K562 (cell line): ENCODE measurements around the gene FARSB. TPM values are rescaled to one million over a fixed set of nuclear protein-coding genes. Genes with fewer than 3 reads are reported as not detected.

Experiments
- ATAC-seq: fragments of 200-7000 bp; cut with Tn5 transposase; 3 replicates; pipeline ENCODE4 v1.9.1; 2020; ENCODE audit warnings: moderate library complexity
- BruUV-seq: library from RNA; stranded (reverse); fragments of 400-500 nt; replicated peaks from 2 replicates; lab custom pipeline; 2021; lab: Mats Ljungman, UMichigan
- CTCF ChIA-PET: fragments of 300-600 bp; formaldehyde crosslinking; extraction: SDS; loops from one replicate; lab custom pipeline; 2021; ENCODE audit warnings: low intra/inter-chr PET ratio; lab: Yijun Ruan, JAX
- POLR2A ChIA-PET: fragments of 300-600, 350-650 bp; sonication (Branson Sonifier 250); formaldehyde crosslinking; extraction: SDS; loops from one replicate; lab custom pipeline; 2021; ENCODE audit warnings: antibody characterized with exemption, inconsistent platforms; lab: Yijun Ruan, JAX
- DNase-seq, 4 experiments: peaks; one replicate each; pipeline versions ENCODE4 v3.0.0 to v3.0.0-alpha.2; 2011 to 2018; ENCODE audit warnings: low spot score in 3 of 4, mixed read lengths in 3 of 4; ENCODE audit errors: extremely low read depth in 1 of 4
- FAIRE-seq: peaks from 2 replicates; lab custom pipeline; 2011; peaks lifted over from hg19 to GRCh38; lab: Jason Lieb, UNC
- H2AFZ ChIP-seq: 2 replicates; pipeline ENCODE4 v1.6.0; 2011; ENCODE audit warnings: low read depth, low read length, control low read depth, inconsistent platforms
- H3K27ac ChIP-seq: fragments of 200-600 bp; 3 replicates; pipeline ENCODE4 v1.8.0; 2011; ENCODE audit warnings: low read depth, mild to moderate bottlenecking, control low read depth, inconsistent platforms, low read length, moderate library complexity, mixed read lengths; ENCODE audit errors: extremely low read depth
- H3K27me3 ChIP-seq, 2 experiments: fragments of 300-600 bp in 1 of 2; 2 replicates in 1 of 2; 3 replicates in 1 of 2; pipeline versions ENCODE4 v1.6.0 to v1.8.0; 2011; ENCODE audit warnings: inconsistent platforms in 2 of 2, low read length in 2 of 2, mild to moderate bottlenecking in 1 of 2, mixed read lengths in 1 of 2, moderate library complexity in 1 of 2; ENCODE audit not compliant: control insufficient read depth in 2 of 2, insufficient read depth in 2 of 2
- H3K36me3 ChIP-seq: fragments of 300-600 bp; 3 replicates; pipeline ENCODE4 v1.8.0; 2011; ENCODE audit warnings: mild to moderate bottlenecking, low read length, inconsistent platforms; ENCODE audit not compliant: control insufficient read depth, insufficient read depth
- H3K4me1 ChIP-seq, 2 experiments: fragments of 200-600 bp in 1 of 2; replicated peaks in 1 of 2; 2 replicates in 1 of 2; 3 replicates in 1 of 2; pipeline versions ENCODE4 v1.5.1 to v1.8.0; 2011; ENCODE audit warnings: inconsistent platforms in 2 of 2, low read length in 2 of 2, mild to moderate bottlenecking in 1 of 2, mixed read lengths in 1 of 2, moderate library complexity in 1 of 2; ENCODE audit not compliant: control insufficient read depth in 2 of 2, insufficient read depth in 2 of 2
- H3K4me2 ChIP-seq: 2 replicates; pipeline ENCODE4 v1.6.1; 2011; ENCODE audit warnings: low read length, control low read depth, inconsistent platforms, mixed read lengths; ENCODE audit not compliant: insufficient read depth
- H3K4me3 ChIP-seq: fragments of 200-600 bp; sonication (generic), shearing (Covaris generic); 2 replicates; pipeline ENCODE4 v1.5.1; 2016; ENCODE audit warnings: control low read depth, inconsistent platforms
- H3K79me2 ChIP-seq: fragments of 200-600 bp; 3 replicates; pipeline ENCODE4 v1.8.0; 2011; ENCODE audit warnings: low read length, inconsistent platforms; ENCODE audit not compliant: control insufficient read depth, insufficient read depth
- H3K9ac ChIP-seq, 2 experiments: 2 replicates each; pipeline versions ENCODE4 v1.6.0 to v1.6.1; 2011; ENCODE audit warnings: low read depth in 2 of 2, low read length in 2 of 2, control low read depth in 1 of 2, inconsistent platforms in 1 of 2, mild to moderate bottlenecking in 1 of 2, mixed read lengths in 1 of 2; ENCODE audit not compliant: insufficient read depth in 1 of 2
- H3K9me1 ChIP-seq: one replicate; pipeline ENCODE4 v1.6.0; 2011; ENCODE audit warnings: inconsistent platforms, mild to moderate bottlenecking, low read length, moderate library complexity; ENCODE audit not compliant: control insufficient read depth, insufficient read depth
- H3K9me3 ChIP-seq: replicated peaks from 2 replicates; pipeline ENCODE4 v1.5.1; 2011; ENCODE audit warnings: low read depth, low read length, inconsistent platforms; ENCODE audit not compliant: control insufficient read depth, insufficient read depth
- H4K20me1 ChIP-seq: replicated peaks from 2 replicates; pipeline ENCODE4 v1.6.1; 2011; ENCODE audit warnings: low read length, inconsistent platforms, mixed read lengths; ENCODE audit not compliant: control insufficient read depth, insufficient read depth
- ARID1B ChIP-seq: fragments of 450-650 bp; IDR thresholded peaks from 2 replicates; pipeline ENCODE4 v1.6.1; 2016; ENCODE audit warnings: antibody characterized with exemption, mild to moderate bottlenecking, inconsistent platforms
- ASH1L ChIP-seq: fragments of 450-650 bp; IDR thresholded peaks from 2 replicates; pipeline ENCODE4 v1.6.1; 2018; ENCODE audit warnings: borderline replicate concordance, mild to moderate bottlenecking, low read depth; ENCODE audit not compliant: partially characterized antibody
- CHD2 ChIP-seq: IDR thresholded peaks from 2 replicates; pipeline ENCODE4 v1.6.1; 2011; ENCODE audit warnings: low read depth, low read length
- FOSL1 ChIP-seq: fragments of 200-800 bp; sonication (Bioruptor generic); conservative IDR thresholded peaks from 2 replicates; pipeline ENCODE4 v1.6.1; 2016; ENCODE audit warnings: missing genetic modification characterization, missing compliant biosample characterization
- RCOR1 ChIP-seq, 2 experiments: IDR thresholded peaks; 2 replicates each; pipeline ENCODE4 v1.6.1; 2012; ENCODE audit warnings: low read depth in 2 of 2, low read length in 2 of 2, borderline replicate concordance in 1 of 2, improper control_type of control experiment in 1 of 2
- TFAM ChIP-seq: fragments of 250-450 bp; sonication (Bioruptor Pico); conservative IDR thresholded peaks from 2 replicates; pipeline ENCODE4 v1.5.0; 2021; ENCODE audit warnings: mild to moderate bottlenecking, moderate library complexity
- ZEB2 ChIP-seq: fragments of 450-650 bp; IDR thresholded peaks from 2 replicates; pipeline ENCODE4 v1.6.1; 2016
- WGBS: fragments of 100-300 bp; shearing (Covaris generic); methylation state at CpG from one replicate; pipeline ENCODE4 v1.1.6; 2016; ENCODE audit warnings: low coverage, mixed read lengths; ENCODE audit not compliant: insufficient coverage; ENCODE audit errors: missing lambda C conversion rate; 5-methylcytosine and 5-hydroxymethylcytosine counted together
- in situ Hi-C: fragments of 300-500 bp; cut with MboI; formaldehyde crosslinking; loops from 4 replicates; pipeline ENCODE4 v1.15.0; 2018; ENCODE audit warnings: inconsistent platforms, mixed read lengths
- intact Hi-C: fragments of 100-400 bp; cut with micrococcal nuclease; formaldehyde crosslinking; loops from 2 replicates; pipeline ENCODE4 v1.14.2; 2022
- polyA plus RNA-seq, 8 experiments: library from polyadenylated mRNA; depleted of rRNA in 4 of 8; stranded (reverse) in 5 of 8; unstranded in 3 of 8; fragments of >200 nt; fragmentation: Nextera tagmentation in 2 of 8; fragmentation: Illumina TruSeq in 1 of 8; extraction: Ambion mirVana in 2 of 8; extraction: Trizol in 1 of 8; gene quantifications; 2 replicates each; pipeline versions ENCODE4 v1.2.1 to v1.2.3, GENCODE V29; 2011 to 2014; ENCODE audit warnings: inconsistent platforms in 1 of 8, missing spikeins in 1 of 8
- total RNA-seq, 7 experiments: library from RNA; depleted of rRNA in 6 of 7; stranded (reverse); fragments of >200 nt in 6 of 7; fragmentation: Illumina TruSeq in 2 of 7; extraction: Trizol in 2 of 7; gene quantifications; 2 replicates each; pipeline versions ENCODE4 v1.2.1 to v1.2.3, GENCODE V29; 2011 to 2021; ENCODE audit warnings: low replicate concordance in 1 of 7
- TF ChIP-seq, protein P1 (sequence below): sonication (generic); formaldehyde crosslinking; IDR thresholded peaks from 2 replicates; pipeline ENCODE4 v1.5.0; 2020; ENCODE audit warnings: missing genetic modification reagents
- TF ChIP-seq, protein P2 (sequence below): IDR thresholded peaks from 2 replicates; pipeline ENCODE4 v1.6.1; 2011; ENCODE audit warnings: borderline replicate concordance, low read depth, mild to moderate bottlenecking, moderate library complexity, low read length; ENCODE audit not compliant: insufficient read depth, poor library complexity, severe bottlenecking

The FARSB gene
- total and polyA plus RNA-seq, 9 of the 15 experiments (the other 6 are each of a cell fraction or from before 2014, with no cell fraction given) = 26.6 to 171 (median 55.7) TPM

DNA sequence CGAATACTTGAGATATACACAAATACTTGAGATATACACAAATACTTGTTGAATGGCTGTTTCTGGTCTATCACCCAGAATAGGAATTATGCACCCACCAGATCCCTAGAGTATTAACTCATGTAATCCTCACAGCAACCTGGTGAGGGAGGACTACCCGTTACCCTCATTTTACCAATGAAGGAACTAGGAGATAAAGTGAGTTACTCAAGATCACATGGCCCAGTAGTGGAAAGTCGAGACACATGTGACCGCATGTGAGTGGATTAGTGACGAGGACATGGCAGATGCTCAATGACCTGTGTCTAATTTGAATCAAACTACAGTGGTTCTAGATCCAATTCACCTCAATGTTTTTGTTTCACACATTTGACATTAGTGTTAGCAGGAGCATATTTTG lies 18.0 kb upstream of the FARSB start (continued):
- TF ChIP-seq TFAM (CRISPR knock-in tag) (no peak), ZEB2 (no peak), ASH1L (no peak), ARID1B (no peak), FOSL1 (tag) (peak; percentile 27; the same call in 1 of the 2 replicates), CHD2 (no peak)
- TF ChIP-seq, protein P1, sequence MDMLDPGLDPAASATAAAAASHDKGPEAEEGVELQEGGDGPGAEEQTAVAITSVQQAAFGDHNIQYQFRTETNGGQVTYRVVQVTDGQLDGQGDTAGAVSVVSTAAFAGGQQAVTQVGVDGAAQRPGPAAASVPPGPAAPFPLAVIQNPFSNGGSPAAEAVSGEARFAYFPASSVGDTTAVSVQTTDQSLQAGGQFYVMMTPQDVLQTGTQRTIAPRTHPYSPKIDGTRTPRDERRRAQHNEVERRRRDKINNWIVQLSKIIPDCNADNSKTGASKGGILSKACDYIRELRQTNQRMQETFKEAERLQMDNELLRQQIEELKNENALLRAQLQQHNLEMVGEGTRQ (CRISPR knock-in tag) = peak; percentile 59
- TF ChIP-seq, protein P2, sequence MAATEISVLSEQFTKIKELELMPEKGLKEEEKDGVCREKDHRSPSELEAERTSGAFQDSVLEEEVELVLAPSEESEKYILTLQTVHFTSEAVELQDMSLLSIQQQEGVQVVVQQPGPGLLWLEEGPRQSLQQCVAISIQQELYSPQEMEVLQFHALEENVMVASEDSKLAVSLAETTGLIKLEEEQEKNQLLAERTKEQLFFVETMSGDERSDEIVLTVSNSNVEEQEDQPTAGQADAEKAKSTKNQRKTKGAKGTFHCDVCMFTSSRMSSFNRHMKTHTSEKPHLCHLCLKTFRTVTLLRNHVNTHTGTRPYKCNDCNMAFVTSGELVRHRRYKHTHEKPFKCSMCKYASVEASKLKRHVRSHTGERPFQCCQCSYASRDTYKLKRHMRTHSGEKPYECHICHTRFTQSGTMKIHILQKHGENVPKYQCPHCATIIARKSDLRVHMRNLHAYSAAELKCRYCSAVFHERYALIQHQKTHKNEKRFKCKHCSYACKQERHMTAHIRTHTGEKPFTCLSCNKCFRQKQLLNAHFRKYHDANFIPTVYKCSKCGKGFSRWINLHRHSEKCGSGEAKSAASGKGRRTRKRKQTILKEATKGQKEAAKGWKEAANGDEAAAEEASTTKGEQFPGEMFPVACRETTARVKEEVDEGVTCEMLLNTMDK = no peak

DNA sequence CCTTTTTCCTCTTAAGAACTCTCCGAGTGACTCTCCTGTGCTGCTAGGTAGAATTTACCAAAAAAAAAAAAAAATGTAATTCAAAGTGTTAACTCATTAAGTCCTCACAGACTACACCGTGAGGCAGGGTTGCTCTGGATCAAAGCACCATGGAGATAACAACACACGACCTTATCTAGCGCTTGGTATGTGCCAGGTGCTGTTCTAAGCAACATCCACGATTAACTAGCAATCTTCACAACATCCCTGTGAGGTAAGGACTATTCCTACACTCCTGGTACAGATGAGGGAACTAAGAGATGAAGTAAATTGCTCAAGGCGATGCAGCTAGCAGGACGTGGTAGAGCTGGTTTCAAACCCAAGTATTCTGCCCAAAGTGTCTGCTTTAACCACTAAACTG lies 17.4 kb upstream of the FARSB start:
- ATAC-seq = no peak; the same call in 2 of the 3 replicates
- CTCF ChIA-PET = no interaction called here
- no peak for TF ChIP-seq RCOR1 (IDR thresholded peaks at IDR 0.05; ENCODE audit: borderline replicate concordance in 1 of 2, low read depth in 2 of 2, low read length in 2 of 2)

More for the DNA sequence above, 17.4 kb upstream of the FARSB start:
- whole genome bisulfite sequencing = 15% methylated on average over 6 of the region's 7 CpGs
- no peak for FAIRE-seq
- no peak for DNase-seq
- Histone ChIP-seq H3K9me3 (no peaks in the 10 kb centered on the region), H3K9ac (no peak overlapping the region), H3K79me2 (no peaks in the 10 kb centered on the region), H3K36me3 (no peaks in the 10 kb centered on the region), H3K27me3 (no peaks in the 10 kb centered on the region), H2AFZ (peak overlapping the region; percentile 48; the same call in 1 of the 2 replicates), H3K27ac (no peak overlapping the region), H3K4me3 (no peak overlapping the region), H3K4me2 (no peak overlapping the region), H3K4me1 (peaks cover 6 to 8% of the 10 kb centered on the region in 2 experiments; a peak in 3 of 5 replicates), H4K20me1 (no peaks in the 10 kb centered on the region), H3K9me1 (no peaks in the 10 kb centered on the region)
- intact Hi-C loops (no loop called here), in situ Hi-C loops (no loop called here)
- no TSS peak for BruUV-seq
- POLR2A ChIA-PET = interaction anchor here (1.2 kb wide), 1 partner anchor 10 kb away, joined by 3 read pairs; no protein-coding TSS in a partner anchor
